ENCODE results near the gene ZHX3. TPM values are rescaled to one million over a fixed set of nuclear protein-coding genes. Genes with fewer than 3 reads are reported as not detected.
A peak's percentile ranks its signal among the peaks of the same experiment; 100 is the strongest.

ZHX3 gene
- total RNA-seq, 1 experiment from 2014 or later: 22.7 TPM

- peaks cover 4% of the 10 kb centered on the region for H3K36me3 Mint-ChIP-seq (ENCODE audit: insufficient read depth, unreplicated experiment)
- CTCF ChIA-PET: no interaction called here
- no peaks in the 10 kb centered on the region for H3K4me1 Mint-ChIP-seq (ENCODE audit: low read depth, unreplicated experiment)
- no peaks in the 10 kb centered on the region for H3K27me3 Mint-ChIP-seq (ENCODE audit: unreplicated experiment)
- no peak overlapping the region for H3K4me3 Mint-ChIP-seq (ENCODE audit: low read depth, unreplicated experiment)
- no peaks in the 10 kb centered on the region for H3K9me3 Mint-ChIP-seq (ENCODE audit: low read depth, unreplicated experiment)
- H3K27ac Mint-ChIP-seq (ENCODE audit: unreplicated experiment): no peak overlapping the region
- intact Hi-C loops (cut with micrococcal nuclease; ENCODE audit: unreplicated experiment): no loop called here
- TF ChIP-seq CTCF (IDR thresholded peaks at IDR 0.05; ENCODE audit: unreplicated experiment): no peak
- no TSS peak for BruUV-seq (replicated peaks)
- peak; percentile 25 for DNase-seq
Observed at GRCh38 chr20:41177636-41178035, 139.9 kb downstream of the ZHX3 start.

GRCh38 chr20:41176711-41177552 lies 140.6 kb downstream of the ZHX3 start:
- Mint-ChIP-seq H3K27me3 (ENCODE audit: unreplicated experiment) (no peaks in the 10 kb centered on the region), H3K27ac (ENCODE audit: unreplicated experiment) (no peak overlapping the region), H3K4me3 (ENCODE audit: low read depth, unreplicated experiment) (no peak overlapping the region), H3K4me1 (ENCODE audit: low read depth, unreplicated experiment) (no peaks in the 10 kb centered on the region), H3K36me3 (ENCODE audit: insufficient read depth, unreplicated experiment) (peaks cover 4% of the 10 kb centered on the region), H3K9me3 (ENCODE audit: low read depth, unreplicated experiment) (no peaks in the 10 kb centered on the region)
- no peak for TF ChIP-seq CTCF (IDR thresholded peaks at IDR 0.05; ENCODE audit: unreplicated experiment)
- no TSS peak for BruUV-seq (replicated peaks)
- CTCF ChIA-PET: interaction anchor here (0.5 to 1.0 kb wide), 2 partner anchors 42 to 154 kb away, joined by 3 read pairs; no protein-coding TSS in a partner anchor
- intact Hi-C loops (cut with micrococcal nuclease; ENCODE audit: unreplicated experiment): no loop called here
- DNase-seq: no peak

GRCh38 chr20:41175727-41176330 lies 141.7 kb downstream of the ZHX3 start:
- Mint-ChIP-seq H3K4me3 (ENCODE audit: low read depth, unreplicated experiment) (no peak overlapping the region), H3K36me3 (ENCODE audit: insufficient read depth, unreplicated experiment) (peaks cover 12% of the 10 kb centered on the region), H3K27ac (ENCODE audit: unreplicated experiment) (no peak overlapping the region), H3K9me3 (ENCODE audit: low read depth, unreplicated experiment) (no peaks in the 10 kb centered on the region), H3K27me3 (ENCODE audit: unreplicated experiment) (no peaks in the 10 kb centered on the region), H3K4me1 (ENCODE audit: low read depth, unreplicated experiment) (no peaks in the 10 kb centered on the region)
- CTCF ChIA-PET: interaction anchor here (1.3 kb wide), 1 partner anchor 164 kb away, joined by 6 read pairs; the partner anchor contains the start of gene LPIN3
- TF ChIP-seq CTCF (IDR thresholded peaks at IDR 0.05; ENCODE audit: unreplicated experiment): no peak
- intact Hi-C loops (cut with micrococcal nuclease; ENCODE audit: unreplicated experiment): no loop called here
- no TSS peak for BruUV-seq (replicated peaks)
- no peak for DNase-seq

DNA sequence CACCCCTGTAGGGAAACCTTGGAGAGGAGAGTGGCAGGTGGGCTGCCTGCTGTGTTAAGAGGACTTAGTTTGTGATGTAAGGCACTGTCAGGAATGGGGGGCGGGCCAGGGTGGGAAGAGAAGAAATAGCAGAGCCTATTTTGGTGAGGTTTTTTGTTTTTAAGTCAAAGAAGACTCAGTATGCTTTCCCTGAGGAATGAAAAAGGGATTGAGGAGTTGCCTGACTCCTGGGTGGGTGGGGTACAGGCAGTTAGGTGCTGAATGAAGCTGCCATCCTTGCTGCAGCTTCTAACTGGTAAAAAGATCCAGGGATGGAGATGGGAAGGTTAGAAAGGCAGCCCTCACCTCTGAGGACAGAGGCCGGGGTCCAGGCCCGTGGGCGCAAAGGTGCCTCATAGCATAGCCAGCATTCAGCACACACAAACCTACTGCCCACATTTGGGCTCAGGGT lies 142.3 kb downstream of the ZHX3 start:
- no peak overlapping the region for H3K4me3 Mint-ChIP-seq (ENCODE audit: low read depth, unreplicated experiment)
- intact Hi-C loops (cut with micrococcal nuclease; ENCODE audit: unreplicated experiment): no loop called here
- CTCF ChIA-PET: interaction anchor here (1.1 to 1.3 kb wide), 2 partner anchors 154 to 165 kb away, joined by 3 to 6 read pairs; partner anchors contain the start of gene LPIN3

More for the DNA sequence above, 142.3 kb downstream of the ZHX3 start:
- BruUV-seq (replicated peaks): no TSS peak
- Mint-ChIP-seq H3K27me3 (ENCODE audit: unreplicated experiment) (no peaks in the 10 kb centered on the region), H3K27ac (ENCODE audit: unreplicated experiment) (no peak overlapping the region), H3K9me3 (ENCODE audit: low read depth, unreplicated experiment) (no peaks in the 10 kb centered on the region), H3K36me3 (ENCODE audit: insufficient read depth, unreplicated experiment) (peaks cover 12% of the 10 kb centered on the region), H3K4me1 (ENCODE audit: low read depth, unreplicated experiment) (no peaks in the 10 kb centered on the region)
- TF ChIP-seq CTCF (IDR thresholded peaks at IDR 0.05; ENCODE audit: unreplicated experiment): no peak
- no peak for DNase-seq
